Panc1 (cell line): ENCODE measurements around the gene COL6A3.

Experiments used
- POLR2AphosphoS5 ChIP-seq: IDR thresholded peaks from 2 replicates; pipeline ENCODE4 v1.6.1; 2012; ENCODE audit warnings: mild to moderate bottlenecking, low read depth, low read length, moderate library complexity
- SIN3A ChIP-seq: IDR thresholded peaks from 2 replicates; pipeline ENCODE4 v1.6.1; 2012; ENCODE audit warnings: low read depth, mild to moderate bottlenecking, low read length, moderate library complexity, borderline replicate concordance; ENCODE audit not compliant: insufficient read depth
- TCF7L2 ChIP-seq: IDR thresholded peaks from 2 replicates; pipeline ENCODE4 v1.6.1; 2011; ENCODE audit warnings: mild to moderate bottlenecking, low read depth, low read length, inconsistent platforms
- TF ChIP-seq, protein P1 (sequence below): fragments of 450-650 bp; IDR thresholded peaks from 2 replicates; pipeline ENCODE4 v1.5.1; 2017; ENCODE audit warnings: mild to moderate bottlenecking
- TF ChIP-seq, protein P2 (sequence below), 2 experiments: IDR thresholded peaks; 2 replicates each; pipeline ENCODE4 v1.6.1; 2011 to 2012; ENCODE audit warnings: low read depth in 2 of 2, control low read depth in 1 of 2, low read length in 1 of 2, mild to moderate bottlenecking in 1 of 2, moderate library complexity in 1 of 2; ENCODE audit not compliant: insufficient read depth in 1 of 2

DNA sequence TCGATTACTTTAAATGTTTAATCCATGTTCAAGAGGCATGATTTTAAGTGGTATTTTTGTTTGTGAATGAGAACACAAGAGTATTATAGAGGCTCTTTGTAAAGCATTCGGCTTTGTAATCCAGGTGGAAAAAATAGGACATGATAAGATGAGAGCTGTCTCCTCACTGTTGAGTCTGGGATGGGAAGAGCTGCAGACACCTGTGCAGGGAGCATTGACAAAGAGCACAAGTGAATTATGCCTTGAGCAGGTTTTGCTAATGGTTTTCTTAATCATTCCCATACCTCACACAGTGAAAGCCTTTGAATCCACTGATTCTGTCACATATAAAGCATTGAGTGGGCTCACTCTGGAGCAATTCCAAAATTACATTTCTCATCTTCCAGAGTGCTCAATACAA lies 9.6 kb downstream of the COL6A3 start:
- TF ChIP-seq, protein P1, sequence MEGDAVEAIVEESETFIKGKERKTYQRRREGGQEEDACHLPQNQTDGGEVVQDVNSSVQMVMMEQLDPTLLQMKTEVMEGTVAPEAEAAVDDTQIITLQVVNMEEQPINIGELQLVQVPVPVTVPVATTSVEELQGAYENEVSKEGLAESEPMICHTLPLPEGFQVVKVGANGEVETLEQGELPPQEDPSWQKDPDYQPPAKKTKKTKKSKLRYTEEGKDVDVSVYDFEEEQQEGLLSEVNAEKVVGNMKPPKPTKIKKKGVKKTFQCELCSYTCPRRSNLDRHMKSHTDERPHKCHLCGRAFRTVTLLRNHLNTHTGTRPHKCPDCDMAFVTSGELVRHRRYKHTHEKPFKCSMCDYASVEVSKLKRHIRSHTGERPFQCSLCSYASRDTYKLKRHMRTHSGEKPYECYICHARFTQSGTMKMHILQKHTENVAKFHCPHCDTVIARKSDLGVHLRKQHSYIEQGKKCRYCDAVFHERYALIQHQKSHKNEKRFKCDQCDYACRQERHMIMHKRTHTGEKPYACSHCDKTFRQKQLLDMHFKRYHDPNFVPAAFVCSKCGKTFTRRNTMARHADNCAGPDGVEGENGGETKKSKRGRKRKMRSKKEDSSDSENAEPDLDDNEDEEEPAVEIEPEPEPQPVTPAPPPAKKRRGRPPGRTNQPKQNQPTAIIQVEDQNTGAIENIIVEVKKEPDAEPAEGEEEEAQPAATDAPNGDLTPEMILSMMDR = no peak
- TF ChIP-seq POLR2AphosphoS5 = no peak
- no peak for TF ChIP-seq SIN3A
- TF ChIP-seq, protein P2, sequence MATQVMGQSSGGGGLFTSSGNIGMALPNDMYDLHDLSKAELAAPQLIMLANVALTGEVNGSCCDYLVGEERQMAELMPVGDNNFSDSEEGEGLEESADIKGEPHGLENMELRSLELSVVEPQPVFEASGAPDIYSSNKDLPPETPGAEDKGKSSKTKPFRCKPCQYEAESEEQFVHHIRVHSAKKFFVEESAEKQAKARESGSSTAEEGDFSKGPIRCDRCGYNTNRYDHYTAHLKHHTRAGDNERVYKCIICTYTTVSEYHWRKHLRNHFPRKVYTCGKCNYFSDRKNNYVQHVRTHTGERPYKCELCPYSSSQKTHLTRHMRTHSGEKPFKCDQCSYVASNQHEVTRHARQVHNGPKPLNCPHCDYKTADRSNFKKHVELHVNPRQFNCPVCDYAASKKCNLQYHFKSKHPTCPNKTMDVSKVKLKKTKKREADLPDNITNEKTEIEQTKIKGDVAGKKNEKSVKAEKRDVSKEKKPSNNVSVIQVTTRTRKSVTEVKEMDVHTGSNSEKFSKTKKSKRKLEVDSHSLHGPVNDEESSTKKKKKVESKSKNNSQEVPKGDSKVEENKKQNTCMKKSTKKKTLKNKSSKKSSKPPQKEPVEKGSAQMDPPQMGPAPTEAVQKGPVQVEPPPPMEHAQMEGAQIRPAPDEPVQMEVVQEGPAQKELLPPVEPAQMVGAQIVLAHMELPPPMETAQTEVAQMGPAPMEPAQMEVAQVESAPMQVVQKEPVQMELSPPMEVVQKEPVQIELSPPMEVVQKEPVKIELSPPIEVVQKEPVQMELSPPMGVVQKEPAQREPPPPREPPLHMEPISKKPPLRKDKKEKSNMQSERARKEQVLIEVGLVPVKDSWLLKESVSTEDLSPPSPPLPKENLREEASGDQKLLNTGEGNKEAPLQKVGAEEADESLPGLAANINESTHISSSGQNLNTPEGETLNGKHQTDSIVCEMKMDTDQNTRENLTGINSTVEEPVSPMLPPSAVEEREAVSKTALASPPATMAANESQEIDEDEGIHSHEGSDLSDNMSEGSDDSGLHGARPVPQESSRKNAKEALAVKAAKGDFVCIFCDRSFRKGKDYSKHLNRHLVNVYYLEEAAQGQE (IDR thresholded peaks at IDR 0.05; ENCODE audit: insufficient read depth in 1 of 2, low read depth in 2 of 2, low read length in 1 of 2) = no peak
- no peak for TF ChIP-seq TCF7L2
